K562 (cell line): ENCODE data around the gene ITGB2. TPM values are rescaled to one million over a fixed set of nuclear protein-coding genes. Genes with fewer than 3 reads are reported as not detected.
"Not testable (repeated sequence)": the region's sequence is repeated elsewhere in the genome, so short reads cannot be mapped to it uniquely, and the experiment has no call there.

Experiments
- ATAC-seq: fragments of 200-7000 bp; cut with Tn5 transposase; 3 replicates; pipeline ENCODE4 v1.9.1; 2020; ENCODE audit warnings: moderate library complexity
- BruUV-seq: library from RNA; stranded (reverse); fragments of 400-500 nt; replicated peaks from 2 replicates; lab custom pipeline; 2021; lab: Mats Ljungman, UMichigan
- CTCF ChIA-PET: fragments of 300-600 bp; formaldehyde crosslinking; extraction: SDS; loops from one replicate; lab custom pipeline; 2021; ENCODE audit warnings: low intra/inter-chr PET ratio; lab: Yijun Ruan, JAX
- POLR2A ChIA-PET: fragments of 300-600, 350-650 bp; sonication (Branson Sonifier 250); formaldehyde crosslinking; extraction: SDS; loops from one replicate; lab custom pipeline; 2021; ENCODE audit warnings: antibody characterized with exemption, inconsistent platforms; lab: Yijun Ruan, JAX
- DNase-seq, 4 experiments: peaks; one replicate each; pipeline versions ENCODE4 v3.0.0 to v3.0.0-alpha.2; 2011 to 2018; ENCODE audit warnings: low spot score in 3 of 4, mixed read lengths in 3 of 4; ENCODE audit errors: extremely low read depth in 1 of 4
- FAIRE-seq: peaks from 2 replicates; lab custom pipeline; 2011; peaks lifted over from hg19 to GRCh38; lab: Jason Lieb, UNC
- H2AFZ ChIP-seq: 2 replicates; pipeline ENCODE4 v1.6.0; 2011; ENCODE audit warnings: low read depth, low read length, control low read depth, inconsistent platforms
- H3K27ac ChIP-seq: fragments of 200-600 bp; 3 replicates; pipeline ENCODE4 v1.8.0; 2011; ENCODE audit warnings: low read depth, mild to moderate bottlenecking, control low read depth, inconsistent platforms, low read length, moderate library complexity, mixed read lengths; ENCODE audit errors: extremely low read depth
- H3K27me3 ChIP-seq, 2 experiments: fragments of 300-600 bp in 1 of 2; 2 replicates in 1 of 2; 3 replicates in 1 of 2; pipeline versions ENCODE4 v1.6.0 to v1.8.0; 2011; ENCODE audit warnings: inconsistent platforms in 2 of 2, low read length in 2 of 2, mild to moderate bottlenecking in 1 of 2, mixed read lengths in 1 of 2, moderate library complexity in 1 of 2; ENCODE audit not compliant: control insufficient read depth in 2 of 2, insufficient read depth in 2 of 2
- H3K36me3 ChIP-seq: fragments of 300-600 bp; 3 replicates; pipeline ENCODE4 v1.8.0; 2011; ENCODE audit warnings: mild to moderate bottlenecking, low read length, inconsistent platforms; ENCODE audit not compliant: control insufficient read depth, insufficient read depth
- H3K4me1 ChIP-seq, 2 experiments: fragments of 200-600 bp in 1 of 2; replicated peaks in 1 of 2; 2 replicates in 1 of 2; 3 replicates in 1 of 2; pipeline versions ENCODE4 v1.5.1 to v1.8.0; 2011; ENCODE audit warnings: inconsistent platforms in 2 of 2, low read length in 2 of 2, mild to moderate bottlenecking in 1 of 2, mixed read lengths in 1 of 2, moderate library complexity in 1 of 2; ENCODE audit not compliant: control insufficient read depth in 2 of 2, insufficient read depth in 2 of 2
- H3K4me2 ChIP-seq: 2 replicates; pipeline ENCODE4 v1.6.1; 2011; ENCODE audit warnings: low read length, control low read depth, inconsistent platforms, mixed read lengths; ENCODE audit not compliant: insufficient read depth
- H3K4me3 ChIP-seq: fragments of 200-600 bp; sonication (generic), shearing (Covaris generic); 2 replicates; pipeline ENCODE4 v1.5.1; 2016; ENCODE audit warnings: control low read depth, inconsistent platforms
- H3K79me2 ChIP-seq: fragments of 200-600 bp; 3 replicates; pipeline ENCODE4 v1.8.0; 2011; ENCODE audit warnings: low read length, inconsistent platforms; ENCODE audit not compliant: control insufficient read depth, insufficient read depth
- H3K9ac ChIP-seq, 2 experiments: 2 replicates each; pipeline versions ENCODE4 v1.6.0 to v1.6.1; 2011; ENCODE audit warnings: low read depth in 2 of 2, low read length in 2 of 2, control low read depth in 1 of 2, inconsistent platforms in 1 of 2, mild to moderate bottlenecking in 1 of 2, mixed read lengths in 1 of 2; ENCODE audit not compliant: insufficient read depth in 1 of 2
- H3K9me1 ChIP-seq: one replicate; pipeline ENCODE4 v1.6.0; 2011; ENCODE audit warnings: inconsistent platforms, mild to moderate bottlenecking, low read length, moderate library complexity; ENCODE audit not compliant: control insufficient read depth, insufficient read depth
- H3K9me3 ChIP-seq: replicated peaks from 2 replicates; pipeline ENCODE4 v1.5.1; 2011; ENCODE audit warnings: low read depth, low read length, inconsistent platforms; ENCODE audit not compliant: control insufficient read depth, insufficient read depth
- H4K20me1 ChIP-seq: replicated peaks from 2 replicates; pipeline ENCODE4 v1.6.1; 2011; ENCODE audit warnings: low read length, inconsistent platforms, mixed read lengths; ENCODE audit not compliant: control insufficient read depth, insufficient read depth
- SRF ChIP-seq, 2 experiments: fragments of 250-450, 450-650 bp in 1 of 2; sonication (Bioruptor Pico) in 1 of 2; sonication (generic) in 1 of 2; formaldehyde crosslinking; IDR thresholded peaks; 2 replicates each; pipeline versions ENCODE4 v1.5.0 to v1.5.1; 2020 to 2022; ENCODE audit warnings: mild to moderate bottlenecking in 1 of 2, missing genetic modification reagents in 1 of 2
- ZNF175 ChIP-seq: fragments of 200-800 bp; sonication (Bioruptor generic); IDR thresholded peaks from 2 replicates; pipeline ENCODE4 v1.6.1; 2016; ENCODE audit warnings: low read depth, mild to moderate bottlenecking, missing genetic modification characterization, missing compliant biosample characterization
- WGBS: fragments of 100-300 bp; shearing (Covaris generic); methylation state at CpG from one replicate; pipeline ENCODE4 v1.1.6; 2016; ENCODE audit warnings: low coverage, mixed read lengths; ENCODE audit not compliant: insufficient coverage; ENCODE audit errors: missing lambda C conversion rate; 5-methylcytosine and 5-hydroxymethylcytosine counted together
- in situ Hi-C: fragments of 300-500 bp; cut with MboI; formaldehyde crosslinking; loops from 4 replicates; pipeline ENCODE4 v1.15.0; 2018; ENCODE audit warnings: inconsistent platforms, mixed read lengths
- intact Hi-C: fragments of 100-400 bp; cut with micrococcal nuclease; formaldehyde crosslinking; loops from 2 replicates; pipeline ENCODE4 v1.14.2; 2022
- polyA plus RNA-seq, 8 experiments: library from polyadenylated mRNA; depleted of rRNA in 4 of 8; stranded (reverse) in 5 of 8; unstranded in 3 of 8; fragments of >200 nt; fragmentation: Nextera tagmentation in 2 of 8; fragmentation: Illumina TruSeq in 1 of 8; extraction: Ambion mirVana in 2 of 8; extraction: Trizol in 1 of 8; gene quantifications; 2 replicates each; pipeline versions ENCODE4 v1.2.1 to v1.2.3, GENCODE V29; 2011 to 2014; ENCODE audit warnings: inconsistent platforms in 1 of 8, missing spikeins in 1 of 8
- total RNA-seq, 7 experiments: library from RNA; depleted of rRNA in 6 of 7; stranded (reverse); fragments of >200 nt in 6 of 7; fragmentation: Illumina TruSeq in 2 of 7; extraction: Trizol in 2 of 7; gene quantifications; 2 replicates each; pipeline versions ENCODE4 v1.2.1 to v1.2.3, GENCODE V29; 2011 to 2021; ENCODE audit warnings: low replicate concordance in 1 of 7
- TF ChIP-seq, protein P1 (sequence below): fragments of 250-450 bp; sonication (Bioruptor Pico); IDR thresholded peaks from 2 replicates; pipeline ENCODE4 v1.5.0; 2021; ENCODE audit warnings: mild to moderate bottlenecking, borderline replicate concordance

Gene ITGB2
- total and polyA plus RNA-seq, 9 of the 15 experiments (the other 6 are each of a cell fraction or from before 2014, with no cell fraction given): 0.07 to 1.3 (median 0.51) TPM; not detected in 2

GRCh38 chr21:44879238-44879637, 41.5 kb downstream of the ITGB2 start:
- H4K20me1 ChIP-seq, H3K9me3 ChIP-seq, BruUV-seq, H2AFZ ChIP-seq, CTCF ChIA-PET, H3K79me2 ChIP-seq, H3K36me3 ChIP-seq, ATAC-seq, H3K9ac ChIP-seq, H3K27me3 ChIP-seq, FAIRE-seq, H3K27ac ChIP-seq, H3K4me2 ChIP-seq, H3K9me1 ChIP-seq, intact Hi-C loops, H3K4me3 ChIP-seq, DNase-seq, in situ Hi-C loops: not testable (repeated sequence)
- H3K4me1 ChIP-seq: peaks cover 29 to 42% of the 10 kb centered on the region in 2 experiments
- TF ChIP-seq ZNF175 (0 out of 2 replicates have a peak, but pooled peaks have one; percentile 13), SRF (CRISPR knock-in tag; IDR thresholded peaks at IDR 0.05) (0 out of 4 replicates have a peak, but pooled peaks of 1 of the 2 experiments have one; percentile 15)
- TF ChIP-seq, protein P1, sequence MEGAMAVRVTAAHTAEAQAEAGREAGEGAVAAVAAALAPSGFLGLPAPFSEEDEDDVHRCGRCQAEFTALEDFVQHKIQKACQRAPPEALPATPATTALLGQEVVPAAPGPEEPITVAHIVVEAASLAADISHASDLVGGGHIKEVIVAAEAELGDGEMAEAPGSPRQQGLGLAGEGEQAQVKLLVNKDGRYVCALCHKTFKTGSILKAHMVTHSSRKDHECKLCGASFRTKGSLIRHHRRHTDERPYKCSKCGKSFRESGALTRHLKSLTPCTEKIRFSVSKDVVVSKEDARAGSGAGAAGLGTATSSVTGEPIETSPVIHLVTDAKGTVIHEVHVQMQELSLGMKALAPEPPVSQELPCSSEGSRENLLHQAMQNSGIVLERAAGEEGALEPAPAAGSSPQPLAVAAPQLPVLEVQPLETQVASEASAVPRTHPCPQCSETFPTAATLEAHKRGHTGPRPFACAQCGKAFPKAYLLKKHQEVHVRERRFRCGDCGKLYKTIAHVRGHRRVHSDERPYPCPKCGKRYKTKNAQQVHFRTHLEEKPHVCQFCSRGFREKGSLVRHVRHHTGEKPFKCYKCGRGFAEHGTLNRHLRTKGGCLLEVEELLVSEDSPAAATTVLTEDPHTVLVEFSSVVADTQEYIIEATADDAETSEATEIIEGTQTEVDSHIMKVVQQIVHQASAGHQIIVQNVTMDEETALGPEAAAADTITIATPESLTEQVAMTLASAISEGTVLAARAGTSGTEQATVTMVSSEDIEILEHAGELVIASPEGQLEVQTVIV (CRISPR knock-in tag): 0 out of 2 replicates have a peak, but pooled peaks have one; percentile 47
- POLR2A ChIA-PET: interaction anchor here (1.2 kb wide), 1 partner anchor 20 kb away, joined by 4 read pairs; no protein-coding TSS in a partner anchor
- 83% methylated on average over 8 of the region's 8 CpGs for WGBS
